Activated T-cell treated with anti-CD3 and anti-CD28 coated beads, Interleukin-2, amount 50 U/mL, for 4 hours (primary cell): ENCODE results near the gene PDSS2. TPM values are rescaled to one million over a fixed set of nuclear protein-coding genes. Genes with fewer than 3 reads are reported as not detected.

Experiments
- ATAC-seq, 2 donors: fragments of 200-7000 bp; cut with Tn5 transposase; one replicate each; pipeline ENCODE4 v1.10.0; 2021
- DNase-seq: peaks from one replicate; pipeline ENCODE4 v3.0.0-alpha.2; 2020
- H3K27me3 Mint-ChIP-seq: one replicate; pipeline ENCODE4 v1.8.0; 2021; ENCODE audit warnings: low read depth, mixed read lengths
- H3K36me3 Mint-ChIP-seq: one replicate; pipeline ENCODE4 v1.8.0; 2022; ENCODE audit warnings: mixed read lengths; ENCODE audit not compliant: insufficient read depth
- H3K4me1 Mint-ChIP-seq: one replicate; pipeline ENCODE4 v1.8.0; 2021; ENCODE audit warnings: low read depth, mixed read lengths
- H3K4me3 Mint-ChIP-seq: one replicate; pipeline ENCODE4 v1.8.0; 2021; ENCODE audit warnings: mild to moderate bottlenecking, moderate library complexity, mixed read lengths
- H3K9me3 Mint-ChIP-seq: one replicate; pipeline ENCODE4 v1.8.0; 2021; ENCODE audit warnings: mixed read lengths
- total RNA-seq, 3 donors: library from RNA; stranded (reverse); gene quantifications; one replicate each; pipeline ENCODE4 v1.2.1, GENCODE V29; 2021

Gene PDSS2
- total RNA-seq, 3 donors from 2014 or later: 10.9 to 14.8 (median 12.6) TPM

- no peak for DNase-seq
- no peak for ATAC-seq
- Mint-ChIP-seq H3K27me3 (no peaks in the 10 kb centered on the region), H3K9me3 (no peaks in the 10 kb centered on the region), H3K4me3 (no peak overlapping the region), H3K4me1 (no peaks in the 10 kb centered on the region), H3K36me3 (peaks cover 11% of the 10 kb centered on the region)
Measured at GRCh38 chr6:107246249-107246971, 213.0 kb downstream of the PDSS2 start.

GRCh38 chr6:107244742-107245480 lies 214.5 kb downstream of the PDSS2 start:
- H3K4me1 Mint-ChIP-seq: no peaks in the 10 kb centered on the region
- DNase-seq: no peak
- H3K9me3 Mint-ChIP-seq: no peaks in the 10 kb centered on the region
- no peak for ATAC-seq
- peaks cover 11% of the 10 kb centered on the region for H3K36me3 Mint-ChIP-seq
- H3K4me3 Mint-ChIP-seq: no peak overlapping the region
- H3K27me3 Mint-ChIP-seq: no peaks in the 10 kb centered on the region

- ATAC-seq: no peak
- H3K9me3 Mint-ChIP-seq: no peaks in the 10 kb centered on the region
- H3K36me3 Mint-ChIP-seq: peaks cover 11% of the 10 kb centered on the region
- no peaks in the 10 kb centered on the region for H3K27me3 Mint-ChIP-seq
- no peak overlapping the region for H3K4me3 Mint-ChIP-seq
- H3K4me1 Mint-ChIP-seq: no peaks in the 10 kb centered on the region
- DNase-seq: no peak
Measured at GRCh38 chr6:107244082-107244741, 215.2 kb downstream of the PDSS2 start.

GRCh38 chr6:107243471-107243870 lies 215.9 kb downstream of the PDSS2 start:
- no peaks in the 10 kb centered on the region for H3K27me3 Mint-ChIP-seq
- no peak overlapping the region for H3K4me3 Mint-ChIP-seq
- DNase-seq: no peak
- ATAC-seq: no peak
- no peaks in the 10 kb centered on the region for H3K9me3 Mint-ChIP-seq
- H3K4me1 Mint-ChIP-seq: no peaks in the 10 kb centered on the region
- peaks cover 11% of the 10 kb centered on the region for H3K36me3 Mint-ChIP-seq

GRCh38 chr6:107237992-107238660 lies 221.2 kb downstream of the PDSS2 start:
- H3K4me1 Mint-ChIP-seq: no peaks in the 10 kb centered on the region
- peaks cover 13% of the 10 kb centered on the region for H3K9me3 Mint-ChIP-seq
- H3K27me3 Mint-ChIP-seq: no peaks in the 10 kb centered on the region
- no peak for DNase-seq
- H3K4me3 Mint-ChIP-seq: no peak overlapping the region
- H3K36me3 Mint-ChIP-seq: peaks cover 35% of the 10 kb centered on the region
- ATAC-seq: no peak

GRCh38 chr6:107235511-107235910 lies 223.9 kb downstream of the PDSS2 start:
- no peak for ATAC-seq
- H3K9me3 Mint-ChIP-seq: peaks cover 13% of the 10 kb centered on the region
- no peaks in the 10 kb centered on the region for H3K27me3 Mint-ChIP-seq
- H3K36me3 Mint-ChIP-seq: peaks cover 42% of the 10 kb centered on the region
- H3K4me3 Mint-ChIP-seq: no peak overlapping the region
- no peaks in the 10 kb centered on the region for H3K4me1 Mint-ChIP-seq
- no peak for DNase-seq

- Mint-ChIP-seq H3K27me3 (no peaks in the 10 kb centered on the region), H3K4me3 (no peak overlapping the region), H3K36me3 (peaks cover 42% of the 10 kb centered on the region), H3K4me1 (no peaks in the 10 kb centered on the region), H3K9me3 (peaks cover 13% of the 10 kb centered on the region)
- DNase-seq (no peak), ATAC-seq (no peak)
Measured at GRCh38 chr6:107235007-107235406, 224.4 kb downstream of the PDSS2 start.

- Mint-ChIP-seq H3K4me3 (no peak overlapping the region), H3K36me3 (peaks cover 38% of the 10 kb centered on the region), H3K9me3 (peaks cover 7% of the 10 kb centered on the region), H3K27me3 (no peaks in the 10 kb centered on the region), H3K4me1 (no peaks in the 10 kb centered on the region)
- DNase-seq: no peak
- ATAC-seq: no peak
Measured at GRCh38 chr6:107231243-107231642, 228.1 kb downstream of the PDSS2 start.

GRCh38 chr6:107230448-107230847 lies 228.9 kb downstream of the PDSS2 start:
- H3K4me3 Mint-ChIP-seq: no peak overlapping the region
- peaks cover 30% of the 10 kb centered on the region for H3K36me3 Mint-ChIP-seq
- ATAC-seq: no peak
- DNase-seq: no peak
- H3K9me3 Mint-ChIP-seq: peaks cover 1% of the 10 kb centered on the region
- H3K27me3 Mint-ChIP-seq: no peaks in the 10 kb centered on the region
- H3K4me1 Mint-ChIP-seq: no peaks in the 10 kb centered on the region

- peaks cover 27% of the 10 kb centered on the region for H3K36me3 Mint-ChIP-seq
- no peaks in the 10 kb centered on the region for H3K9me3 Mint-ChIP-seq
- H3K4me3 Mint-ChIP-seq: no peak overlapping the region
- H3K4me1 Mint-ChIP-seq: no peaks in the 10 kb centered on the region
- ATAC-seq (no peak), DNase-seq (no peak)
- no peaks in the 10 kb centered on the region for H3K27me3 Mint-ChIP-seq
Measured at GRCh38 chr6:107230024-107230423, 229.3 kb downstream of the PDSS2 start.

- H3K4me1 Mint-ChIP-seq: no peaks in the 10 kb centered on the region
- H3K36me3 Mint-ChIP-seq: peaks cover 24% of the 10 kb centered on the region
- H3K9me3 Mint-ChIP-seq: no peaks in the 10 kb centered on the region
- no peaks in the 10 kb centered on the region for H3K27me3 Mint-ChIP-seq
- H3K4me3 Mint-ChIP-seq: no peak overlapping the region
- DNase-seq (no peak), ATAC-seq (no peak)
Measured at GRCh38 chr6:107228754-107229153, 230.6 kb downstream of the PDSS2 start.

- ATAC-seq (no peak), DNase-seq (no peak)
- H3K27me3 Mint-ChIP-seq: no peaks in the 10 kb centered on the region
- H3K4me1 Mint-ChIP-seq: no peaks in the 10 kb centered on the region
- H3K4me3 Mint-ChIP-seq: no peak overlapping the region
- no peaks in the 10 kb centered on the region for H3K9me3 Mint-ChIP-seq
- H3K36me3 Mint-ChIP-seq: peaks cover 5% of the 10 kb centered on the region
Measured at GRCh38 chr6:107221519-107221918, 237.8 kb downstream of the PDSS2 start.

- Mint-ChIP-seq H3K4me3 (no peak overlapping the region), H3K4me1 (no peaks in the 10 kb centered on the region), H3K27me3 (no peaks in the 10 kb centered on the region), H3K36me3 (peaks cover 2% of the 10 kb centered on the region), H3K9me3 (no peaks in the 10 kb centered on the region)
- no peak for ATAC-seq
- DNase-seq: no peak
Measured at GRCh38 chr6:107219851-107220250, 239.5 kb downstream of the PDSS2 start.

- ATAC-seq (no peak), DNase-seq (no peak)
- no peak overlapping the region for H3K4me3 Mint-ChIP-seq
- H3K36me3 Mint-ChIP-seq: no peaks in the 10 kb centered on the region
- H3K4me1 Mint-ChIP-seq: no peaks in the 10 kb centered on the region
- no peaks in the 10 kb centered on the region for H3K9me3 Mint-ChIP-seq
- no peaks in the 10 kb centered on the region for H3K27me3 Mint-ChIP-seq
Measured at GRCh38 chr6:107218142-107218541, 241.2 kb downstream of the PDSS2 start.
